ENCODE results near the gene SNX33. TPM values are rescaled to one million over a fixed set of nuclear protein-coding genes. Genes with fewer than 3 reads are reported as not detected.

Gene SNX33
- total and polyA plus RNA-seq, 8 donors: 21.4 to 34.7 (median 23.0) TPM

DNA sequence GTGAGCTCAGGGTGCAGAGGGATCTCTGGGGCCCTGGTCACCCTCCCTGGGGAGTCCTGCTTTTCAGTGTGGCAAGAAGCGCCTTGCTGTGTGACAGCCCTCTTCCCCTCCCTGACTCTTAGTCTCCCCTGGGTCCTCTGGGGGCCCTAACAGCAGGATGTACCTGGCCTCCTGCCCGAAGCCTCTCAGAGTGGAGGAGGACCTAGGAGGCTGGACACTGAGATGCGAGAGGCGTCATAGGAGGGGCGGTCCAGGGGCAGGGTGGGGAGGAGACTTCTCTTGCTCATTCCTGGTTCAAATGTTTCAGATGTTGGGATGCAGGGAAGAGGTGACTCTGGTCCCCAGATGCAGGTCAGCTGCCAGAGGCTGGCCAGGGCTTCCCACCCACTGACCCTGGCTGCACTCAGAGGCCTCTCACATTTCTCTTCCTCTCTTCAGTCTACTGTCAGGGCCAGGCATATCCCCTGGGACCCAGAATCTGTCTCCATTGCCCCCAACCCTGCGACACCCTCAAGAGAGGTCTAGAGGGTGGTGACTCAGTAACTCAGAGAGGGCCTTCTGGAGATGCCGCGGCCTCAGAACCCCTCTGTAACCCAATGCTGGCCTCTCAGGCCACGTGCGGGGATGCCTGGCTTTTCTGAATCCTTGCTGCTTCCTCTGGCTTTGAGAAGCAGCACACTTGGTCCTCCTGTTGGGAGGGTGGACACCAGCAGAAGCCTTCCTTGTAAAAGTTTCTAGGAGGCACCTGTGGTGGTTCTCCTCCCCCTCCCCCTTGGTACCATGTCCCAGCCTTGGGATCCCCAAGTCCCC, 25.9 kb downstream of the SNX33 start:
- intact Hi-C loops (cut with DNase I): no loop called here
- TF ChIP-seq, protein P1, sequence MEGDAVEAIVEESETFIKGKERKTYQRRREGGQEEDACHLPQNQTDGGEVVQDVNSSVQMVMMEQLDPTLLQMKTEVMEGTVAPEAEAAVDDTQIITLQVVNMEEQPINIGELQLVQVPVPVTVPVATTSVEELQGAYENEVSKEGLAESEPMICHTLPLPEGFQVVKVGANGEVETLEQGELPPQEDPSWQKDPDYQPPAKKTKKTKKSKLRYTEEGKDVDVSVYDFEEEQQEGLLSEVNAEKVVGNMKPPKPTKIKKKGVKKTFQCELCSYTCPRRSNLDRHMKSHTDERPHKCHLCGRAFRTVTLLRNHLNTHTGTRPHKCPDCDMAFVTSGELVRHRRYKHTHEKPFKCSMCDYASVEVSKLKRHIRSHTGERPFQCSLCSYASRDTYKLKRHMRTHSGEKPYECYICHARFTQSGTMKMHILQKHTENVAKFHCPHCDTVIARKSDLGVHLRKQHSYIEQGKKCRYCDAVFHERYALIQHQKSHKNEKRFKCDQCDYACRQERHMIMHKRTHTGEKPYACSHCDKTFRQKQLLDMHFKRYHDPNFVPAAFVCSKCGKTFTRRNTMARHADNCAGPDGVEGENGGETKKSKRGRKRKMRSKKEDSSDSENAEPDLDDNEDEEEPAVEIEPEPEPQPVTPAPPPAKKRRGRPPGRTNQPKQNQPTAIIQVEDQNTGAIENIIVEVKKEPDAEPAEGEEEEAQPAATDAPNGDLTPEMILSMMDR (IDR thresholded peaks at IDR 0.05): no peak
- Histone ChIP-seq H3K36me3 (no peaks in the 10 kb centered on the region), H3K4me3 (no peak overlapping the region), H3K27ac (peak overlapping the region; percentile 57 to 76), H3K9me3 (no peaks in the 10 kb centered on the region), H3K4me1 (peaks cover 14 to 16% of the 10 kb centered on the region in 2 donors), H3K27me3 (no peaks in the 10 kb centered on the region)
- DNase-seq: peak; percentile 41 to 84 (median 64)
- peak; percentile 71 for ATAC-seq

DNA sequence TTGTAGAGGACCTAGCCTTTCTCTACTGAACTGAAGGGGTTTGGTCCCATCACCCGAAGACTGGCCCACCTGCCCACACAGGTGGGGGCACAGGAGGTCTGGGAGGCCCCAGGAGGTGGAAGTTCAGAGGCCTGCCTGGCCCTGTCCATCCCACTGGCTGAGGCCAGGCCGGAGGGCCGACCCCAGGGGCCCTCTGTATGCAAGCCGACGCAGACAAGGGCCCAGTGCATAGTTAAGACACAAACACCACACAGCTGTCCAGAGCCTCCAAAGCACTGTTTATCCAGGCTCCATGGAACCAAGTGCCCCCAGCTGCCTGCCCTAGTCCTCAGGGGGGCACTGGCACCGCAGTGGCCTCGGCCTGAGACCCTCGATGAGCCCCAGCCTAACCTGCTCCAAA, 26.7 kb downstream of the SNX33 start:
- H3K36me3 ChIP-seq: no peaks in the 10 kb centered on the region
- DNase-seq (peak in 1 of 4 donors; percentile 60), ATAC-seq (no peak)
- H3K4me1 ChIP-seq: peaks cover 14 to 16% of the 10 kb centered on the region in 2 donors
- TF ChIP-seq, protein P1 (IDR thresholded peaks at IDR 0.05): no peak
- H3K4me3 ChIP-seq: no peak overlapping the region
- no peak overlapping the region for H3K27ac ChIP-seq
- H3K27me3 ChIP-seq: no peaks in the 10 kb centered on the region
- intact Hi-C loops (cut with DNase I): no loop called here
- H3K9me3 ChIP-seq: no peaks in the 10 kb centered on the region

DNA sequence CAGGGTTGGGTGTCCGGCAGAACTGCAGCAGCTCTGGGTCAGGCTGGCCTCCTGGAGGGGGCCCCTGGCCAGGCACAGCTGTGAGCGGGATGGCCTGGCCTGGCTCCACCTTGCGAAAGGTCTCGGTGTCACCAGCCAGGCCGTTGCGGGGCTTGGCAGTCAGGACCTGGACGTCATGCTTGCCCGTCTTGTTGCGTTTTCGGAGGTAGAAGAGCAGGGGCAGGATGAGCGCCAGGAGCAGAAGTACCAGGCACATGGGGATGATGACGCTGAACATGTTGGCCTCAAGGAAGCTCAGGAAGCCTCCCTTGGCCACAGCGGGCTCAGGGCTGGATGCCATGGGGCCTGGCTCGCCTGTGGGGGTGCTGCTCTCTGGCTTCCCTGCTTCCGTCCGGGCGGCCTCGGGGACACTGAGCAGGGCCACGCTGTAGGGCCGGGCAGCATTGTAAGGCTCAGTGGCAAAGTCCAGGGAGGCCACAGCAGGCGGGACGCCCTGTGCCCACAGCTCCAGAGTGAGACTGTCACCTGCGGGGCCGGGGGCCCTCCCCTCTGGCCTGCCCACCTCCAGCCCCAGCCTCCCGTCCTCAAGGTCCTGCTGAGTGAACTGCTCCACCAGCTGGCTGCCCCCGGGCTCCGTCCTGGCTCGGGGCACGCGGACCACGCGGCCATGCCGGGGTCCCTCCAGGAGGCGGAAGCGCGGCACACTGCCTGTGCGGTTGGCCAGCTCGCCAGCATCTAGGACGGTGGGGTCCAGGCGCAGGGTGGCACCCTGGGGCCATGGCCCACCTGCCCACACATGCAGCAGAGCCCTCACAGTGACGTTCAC, 28.1 kb downstream of the SNX33 start:
- intact Hi-C loops (cut with DNase I): no loop called here
- no peaks in the 10 kb centered on the region for H3K36me3 ChIP-seq
- H3K27ac ChIP-seq: no peak overlapping the region
- no peaks in the 10 kb centered on the region for H3K27me3 ChIP-seq
- TF ChIP-seq, protein P1 (IDR thresholded peaks at IDR 0.05): no peak
- peaks cover 14 to 16% of the 10 kb centered on the region in 2 donors for H3K4me1 ChIP-seq
- DNase-seq: peak in 1 of 4 donors; percentile 73
- H3K4me3 ChIP-seq: no peak overlapping the region
- H3K9me3 ChIP-seq: no peaks in the 10 kb centered on the region
- ATAC-seq: no peak

- Histone ChIP-seq H3K27ac (no peak overlapping the region), H3K9me3 (no peaks in the 10 kb centered on the region), H3K4me3 (no peak overlapping the region), H3K27me3 (no peaks in the 10 kb centered on the region), H3K4me1 (peaks cover 14 to 16% of the 10 kb centered on the region in 2 donors), H3K36me3 (no peaks in the 10 kb centered on the region)
- DNase-seq: no peak
- intact Hi-C loops (cut with DNase I): no loop called here
- TF ChIP-seq, protein P1 (IDR thresholded peaks at IDR 0.05): no peak
- ATAC-seq: no peak
Measured at GRCh38 chr15:75676688-75677464, 29.2 kb downstream of the SNX33 start.
